ENCODE data around the gene ZFR. TPM values are rescaled to one million over a fixed set of nuclear protein-coding genes. Genes with fewer than 3 reads are reported as not detected.

The ZFR gene
- total RNA-seq, 1 experiment from 2014 or later, result 109 TPM

- H3K9me3 Mint-ChIP-seq (ENCODE audit: unreplicated experiment), result no peaks in the 10 kb centered on the region
These were observed 132.9 kb downstream of the ZFR start for GRCh38 chr5:32311404-32312196.

GRCh38 chr5:32309761-32310160 is 134.8 kb downstream of the ZFR start:
- no peak overlapping the region for H3K4me3 Mint-ChIP-seq (ENCODE audit: unreplicated experiment)
- ChIA-PET CTCF (no interaction called here), POLR2A (no interaction called here)
- H3K9me3 Mint-ChIP-seq (ENCODE audit: unreplicated experiment), result no peaks in the 10 kb centered on the region
- BruUV-seq (replicated peaks), result no TSS peak
- no peak for TF ChIP-seq CTCF (IDR thresholded peaks at IDR 0.05; ENCODE audit: unreplicated experiment)
- H3K4me1 Mint-ChIP-seq (ENCODE audit: insufficient read depth, unreplicated experiment), result peaks cover 15% of the 10 kb centered on the region
- no peak for DNase-seq (ENCODE audit: unreplicated experiment)
- no peaks in the 10 kb centered on the region for H3K27me3 Mint-ChIP-seq (ENCODE audit: insufficient read depth, unreplicated experiment)
- intact Hi-C loops (cut with micrococcal nuclease), result no loop called here
- H3K36me3 Mint-ChIP-seq (ENCODE audit: insufficient read depth, unreplicated experiment), result peaks cover 6% of the 10 kb centered on the region
- H3K27ac Mint-ChIP-seq (ENCODE audit: low read depth, unreplicated experiment), result no peak overlapping the region

More at GRCh38 chr5:32311404-32312196, 132.9 kb downstream of the ZFR start:
- peaks cover 15% of the 10 kb centered on the region for H3K4me1 Mint-ChIP-seq (ENCODE audit: insufficient read depth, unreplicated experiment)
- intact Hi-C loops (cut with micrococcal nuclease), result no loop called here
- no peak for DNase-seq (ENCODE audit: unreplicated experiment)
- H3K27ac Mint-ChIP-seq (ENCODE audit: low read depth, unreplicated experiment), result peak overlapping the region; percentile 97
- no peak for TF ChIP-seq CTCF (IDR thresholded peaks at IDR 0.05; ENCODE audit: unreplicated experiment)
- CTCF ChIA-PET, result interaction anchor here (0.6 kb wide), 2 partner anchors 133 to 1415 kb away, joined by 3 to 4 read pairs; no protein-coding TSS in a partner anchor
- POLR2A ChIA-PET, result interaction anchor here (0.5 to 2.4 kb wide), 5 partner anchors 11 to 138 kb away, joined by 3 to 6 read pairs (median 5); no protein-coding TSS in a partner anchor
- BruUV-seq (replicated peaks), result TSS peak; percentile 39
- peak overlapping the region; percentile 86 for H3K4me3 Mint-ChIP-seq (ENCODE audit: unreplicated experiment)
- no peaks in the 10 kb centered on the region for H3K27me3 Mint-ChIP-seq (ENCODE audit: insufficient read depth, unreplicated experiment)
- H3K36me3 Mint-ChIP-seq (ENCODE audit: insufficient read depth, unreplicated experiment), result peaks cover 6% of the 10 kb centered on the region

GRCh38 chr5:32308946-32309345 is 135.6 kb downstream of the ZFR start:
- no TSS peak for BruUV-seq (replicated peaks)
- TF ChIP-seq CTCF (IDR thresholded peaks at IDR 0.05; ENCODE audit: unreplicated experiment), result no peak
- Mint-ChIP-seq H3K4me1 (ENCODE audit: insufficient read depth, unreplicated experiment) (peaks cover 15% of the 10 kb centered on the region), H3K27ac (ENCODE audit: low read depth, unreplicated experiment) (no peak overlapping the region), H3K27me3 (ENCODE audit: insufficient read depth, unreplicated experiment) (no peaks in the 10 kb centered on the region), H3K36me3 (ENCODE audit: insufficient read depth, unreplicated experiment) (peaks cover 6% of the 10 kb centered on the region), H3K9me3 (ENCODE audit: unreplicated experiment) (no peaks in the 10 kb centered on the region), H3K4me3 (ENCODE audit: unreplicated experiment) (no peak overlapping the region)
- intact Hi-C loops (cut with micrococcal nuclease), result no loop called here
- no peak for DNase-seq (ENCODE audit: unreplicated experiment)
- CTCF ChIA-PET, result no interaction called here
- POLR2A ChIA-PET, result no interaction called here

GRCh38 chr5:32307769-32308194 is 136.8 kb downstream of the ZFR start:
- TF ChIP-seq CTCF (IDR thresholded peaks at IDR 0.05; ENCODE audit: unreplicated experiment), result no peak
- Mint-ChIP-seq H3K36me3 (ENCODE audit: insufficient read depth, unreplicated experiment) (peaks cover 6% of the 10 kb centered on the region), H3K4me1 (ENCODE audit: insufficient read depth, unreplicated experiment) (peaks cover 15% of the 10 kb centered on the region), H3K4me3 (ENCODE audit: unreplicated experiment) (no peak overlapping the region), H3K27ac (ENCODE audit: low read depth, unreplicated experiment) (no peak overlapping the region), H3K9me3 (ENCODE audit: unreplicated experiment) (no peaks in the 10 kb centered on the region), H3K27me3 (ENCODE audit: insufficient read depth, unreplicated experiment) (no peaks in the 10 kb centered on the region)
- intact Hi-C loops (cut with micrococcal nuclease), result no loop called here
- POLR2A ChIA-PET, result no interaction called here
- CTCF ChIA-PET, result interaction anchor here (0.6 to 1.0 kb wide), 3 partner anchors 14 to 108 kb away, joined by 3 to 5 read pairs (median 3); no protein-coding TSS in a partner anchor
- BruUV-seq (replicated peaks), result no TSS peak
- DNase-seq (ENCODE audit: unreplicated experiment), result no peak

Measured in MCF 10A (cell line).